Epithelial cell of prostate (primary cell): ENCODE data around the gene SLC39A11.

ENCODE experiments used
- DNase-seq: peaks from one replicate; pipeline ENCODE4 v3.0.0-alpha.2; 2011; ENCODE audit warnings: low read depth, low spot score
- H3K27ac ChIP-seq: fragments of 450-650 bp; 2 replicates; pipeline ENCODE4 v1.5.1; 2017; ENCODE audit warnings: mild to moderate bottlenecking

Gene SLC39A11

DNA sequence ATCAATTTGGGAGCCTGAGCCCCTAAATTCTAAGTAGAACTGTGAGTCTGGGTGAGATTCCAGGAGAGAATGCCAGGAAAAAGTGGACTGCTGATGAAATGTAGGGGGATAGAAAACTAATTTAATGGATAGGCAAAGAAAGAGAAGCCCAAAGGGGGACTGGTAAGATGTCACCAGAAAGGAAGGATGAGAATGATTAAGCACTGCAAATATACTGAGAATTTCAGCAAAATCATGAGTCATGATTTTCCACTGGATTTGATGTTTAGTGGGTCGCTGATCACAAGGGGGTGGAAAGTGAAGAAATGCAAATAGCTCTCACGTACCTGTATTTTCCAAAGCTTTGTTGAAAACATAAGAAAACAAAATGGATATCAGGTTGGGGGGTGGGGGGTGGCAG lies 201.8 kb downstream of the SLC39A11 start:
- no peak for DNase-seq
- no peak overlapping the region for H3K27ac ChIP-seq

DNA sequence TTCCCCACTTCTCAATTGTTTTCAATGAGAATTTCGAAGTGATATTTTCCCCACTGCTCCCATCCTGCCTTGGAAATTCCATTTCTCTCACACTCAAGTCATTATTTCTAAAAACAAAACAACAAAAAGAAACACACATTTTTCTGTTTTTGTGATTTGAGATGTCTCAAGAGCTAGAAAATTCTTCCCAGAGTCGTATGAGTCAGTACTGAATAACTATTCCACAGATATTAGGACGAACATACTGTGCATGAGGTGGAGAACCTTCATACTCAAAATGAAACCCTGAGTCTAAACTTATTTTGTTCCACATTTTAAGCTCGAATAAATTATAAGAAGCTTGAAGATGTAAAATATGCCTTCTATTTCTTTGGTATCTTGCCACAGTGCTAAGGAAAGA lies 204.6 kb downstream of the SLC39A11 start:
- DNase-seq = no peak
- no peak overlapping the region for H3K27ac ChIP-seq

DNA sequence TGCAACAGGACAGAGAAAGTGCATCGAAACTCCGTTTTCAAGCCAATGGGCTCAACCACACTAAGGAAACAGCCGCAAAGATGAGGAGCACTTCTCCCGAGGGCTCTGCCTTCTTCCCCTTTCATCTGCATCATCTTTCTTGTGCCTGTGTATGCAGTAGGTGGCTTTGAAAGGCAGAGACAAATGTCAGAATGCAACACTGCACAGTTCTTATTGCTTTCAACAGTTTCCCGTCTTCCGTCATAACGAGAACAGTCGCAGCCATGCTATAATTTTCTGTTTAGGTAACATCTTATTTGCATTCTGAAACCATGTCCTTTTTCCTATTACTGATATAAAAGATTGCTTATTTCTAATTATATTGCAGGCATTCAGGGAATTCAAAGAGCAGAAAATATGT lies 205.2 kb downstream of the SLC39A11 start:
- DNase-seq = no peak
- no peak overlapping the region for H3K27ac ChIP-seq

DNA sequence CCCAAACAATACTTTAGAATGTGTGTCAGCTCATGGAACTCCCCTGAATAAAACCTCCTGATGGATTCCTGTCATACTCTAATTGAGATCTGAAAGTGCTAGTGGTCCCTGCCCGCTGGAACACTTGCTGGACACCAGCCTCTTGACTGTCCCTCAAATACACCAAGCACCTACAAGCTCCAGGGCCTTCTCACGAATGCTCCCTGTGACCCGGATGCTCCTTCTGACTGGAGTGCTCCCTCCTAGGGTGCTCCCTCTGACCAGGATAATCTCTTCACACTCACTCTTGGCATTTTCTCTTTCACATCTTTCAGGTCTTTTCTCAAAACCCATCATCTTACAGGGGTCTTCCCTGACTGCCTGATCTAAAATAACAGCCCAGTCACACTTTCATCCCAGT lies 205.9 kb downstream of the SLC39A11 start:
- DNase-seq = no peak

DNA sequence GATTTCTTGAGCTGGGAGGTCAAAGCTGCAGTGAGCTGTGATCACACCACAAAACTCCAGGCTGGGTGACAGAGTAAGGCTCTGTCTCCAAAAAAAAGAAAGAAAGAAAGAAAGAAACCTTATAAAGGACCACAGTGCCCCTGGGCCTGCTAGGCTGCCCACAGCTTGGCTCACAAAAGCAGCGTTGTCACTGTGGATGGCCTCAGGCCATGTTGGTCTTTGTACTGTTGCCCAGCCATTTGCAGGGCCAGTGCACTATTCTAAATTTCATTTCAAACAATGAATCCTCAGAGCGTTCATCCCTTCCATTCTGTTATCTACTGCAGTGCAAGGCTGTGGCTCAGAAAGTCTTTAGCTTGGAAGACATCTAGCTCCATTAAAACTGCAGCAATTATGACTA lies 208.4 kb downstream of the SLC39A11 start:
- no peak overlapping the region for H3K27ac ChIP-seq
- DNase-seq = no peak

More for the DNA sequence above, 205.9 kb downstream of the SLC39A11 start:
- no peak overlapping the region for H3K27ac ChIP-seq

DNA sequence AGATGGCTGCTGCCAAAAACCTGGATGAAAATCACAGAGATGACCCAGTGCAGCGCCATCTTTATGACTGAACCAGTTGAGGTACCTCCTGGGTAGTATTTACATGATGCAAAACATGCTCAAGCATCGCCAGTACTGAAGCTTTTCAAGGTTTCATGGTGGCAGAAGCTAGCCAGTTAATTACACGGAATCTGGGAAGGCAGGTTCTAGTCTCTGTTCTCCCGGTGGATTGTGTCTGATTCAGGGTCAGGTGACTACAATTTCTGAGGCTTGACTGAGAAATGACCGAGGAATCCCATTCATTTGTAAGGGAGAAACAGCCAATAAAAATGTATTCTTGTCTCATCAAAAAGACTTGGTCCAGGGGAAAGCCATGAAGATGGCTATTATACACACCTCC lies 209.1 kb downstream of the SLC39A11 start:
- no peak for DNase-seq
- no peak overlapping the region for H3K27ac ChIP-seq

DNA sequence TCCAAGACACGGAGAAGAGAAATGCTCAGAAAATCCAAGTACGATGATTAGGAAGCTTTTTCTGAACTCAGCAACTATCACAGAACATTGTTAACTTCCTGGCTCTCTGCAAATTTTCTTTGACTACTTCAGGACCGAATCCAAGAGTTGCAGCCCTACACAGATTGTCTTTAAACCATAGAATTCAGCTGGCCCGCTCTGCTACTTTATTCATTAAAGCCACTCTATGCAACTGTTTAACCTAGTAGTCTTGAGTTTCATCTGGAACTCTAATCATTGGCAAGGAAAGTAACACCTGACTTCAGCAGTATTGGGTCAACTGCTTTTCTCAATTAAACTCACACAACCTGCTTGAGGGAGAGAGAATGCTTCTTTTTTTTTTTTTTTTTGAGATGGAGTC lies 210.1 kb downstream of the SLC39A11 start:
- no peak overlapping the region for H3K27ac ChIP-seq

DNA sequence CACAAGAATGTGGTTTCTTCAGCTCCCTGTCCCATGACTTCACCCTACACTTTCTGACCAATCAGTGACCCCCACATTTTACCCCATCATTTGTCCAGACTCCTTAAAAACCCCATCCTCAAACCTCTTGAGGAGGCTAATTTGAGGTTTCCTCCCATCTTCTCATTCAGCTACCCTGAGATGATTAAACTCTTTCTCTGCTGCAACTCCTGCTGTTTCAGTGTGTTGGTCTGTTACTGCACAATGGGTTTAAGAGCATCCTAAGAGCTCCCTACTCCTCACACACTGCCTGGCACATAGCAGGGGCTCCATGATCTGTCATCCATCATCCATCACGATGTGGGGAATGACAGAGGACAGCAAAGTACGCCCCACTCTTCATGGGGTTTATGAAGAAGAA lies 212.6 kb downstream of the SLC39A11 start:
- no peak for DNase-seq
- peak overlapping the region; percentile 68 for H3K27ac ChIP-seq

More for the DNA sequence above, 210.1 kb downstream of the SLC39A11 start:
- no peak for DNase-seq

DNA sequence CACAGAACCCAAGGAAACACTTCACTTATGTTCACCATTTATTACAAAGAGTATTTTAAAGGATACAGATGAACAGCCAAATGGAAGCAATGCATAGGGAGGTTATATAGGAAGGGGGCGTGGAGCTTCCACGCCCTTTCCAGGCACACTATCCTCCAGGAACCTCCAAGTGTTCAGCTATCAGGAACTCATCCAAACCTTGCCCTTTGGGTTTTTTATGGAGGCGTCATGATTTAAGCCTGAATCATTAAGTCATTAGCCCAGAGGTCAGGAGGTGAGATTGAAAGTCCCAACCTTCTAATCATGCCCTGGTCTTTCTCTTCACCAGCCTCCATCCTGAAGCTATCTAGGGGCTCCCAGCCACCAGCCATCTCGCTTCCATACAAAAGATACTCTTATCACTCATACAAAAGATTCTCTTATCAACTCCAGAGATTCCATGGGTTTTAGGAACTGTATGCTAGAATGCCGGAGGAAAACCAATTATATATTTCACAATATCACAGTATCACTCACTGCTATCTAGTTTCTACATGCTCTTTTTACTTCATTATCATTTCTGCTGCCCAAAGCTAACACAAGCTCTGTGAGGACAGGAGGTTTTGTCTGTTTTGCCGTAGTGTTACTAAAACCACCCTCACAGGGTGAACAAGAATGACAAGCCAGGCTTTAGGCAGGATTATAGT lies 213.4 kb downstream of the SLC39A11 start:
- DNase-seq = no peak
- H3K27ac ChIP-seq = peak overlapping the region; percentile 68

DNA sequence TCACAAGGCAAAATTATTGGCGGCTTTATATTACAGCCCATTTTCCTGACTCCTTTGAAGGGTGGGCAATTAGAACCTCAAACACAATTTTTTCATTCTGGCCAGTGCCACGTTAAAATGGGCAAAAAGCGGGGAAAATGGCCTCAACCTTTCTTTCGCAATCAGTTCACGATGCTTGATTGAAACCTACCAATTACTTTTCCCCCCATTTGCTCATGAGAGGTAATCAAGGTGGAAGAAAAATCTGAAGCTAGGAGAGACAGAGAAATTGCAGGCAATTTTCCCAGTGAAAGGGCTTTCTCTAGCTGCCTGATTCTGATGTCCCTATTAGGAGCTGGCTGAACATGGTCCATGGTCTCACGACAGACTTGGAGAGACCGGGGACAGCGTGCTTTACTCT lies 215.1 kb downstream of the SLC39A11 start:
- no peak overlapping the region for H3K27ac ChIP-seq

DNA sequence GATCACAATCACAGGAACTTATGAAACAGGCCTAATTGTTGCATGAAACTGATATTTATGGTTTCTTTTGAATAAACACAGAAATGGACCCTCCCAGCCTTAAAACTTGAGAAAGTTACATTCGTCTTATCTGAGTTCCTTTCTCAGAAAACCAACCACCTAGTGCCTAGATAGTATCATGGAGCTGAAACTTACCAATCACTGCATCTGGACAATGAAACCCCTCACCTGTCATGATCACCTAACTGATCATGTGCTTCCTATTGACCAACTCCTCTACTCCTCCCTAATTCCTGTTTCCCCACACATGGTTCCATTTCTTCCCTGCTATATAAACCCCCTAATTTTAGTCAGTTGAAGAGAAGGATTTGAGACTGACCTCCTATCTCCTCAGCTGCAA lies 216.1 kb downstream of the SLC39A11 start:
- H3K27ac ChIP-seq = no peak overlapping the region
- no peak for DNase-seq

More for the DNA sequence above, 215.1 kb downstream of the SLC39A11 start:
- DNase-seq = no peak

DNA sequence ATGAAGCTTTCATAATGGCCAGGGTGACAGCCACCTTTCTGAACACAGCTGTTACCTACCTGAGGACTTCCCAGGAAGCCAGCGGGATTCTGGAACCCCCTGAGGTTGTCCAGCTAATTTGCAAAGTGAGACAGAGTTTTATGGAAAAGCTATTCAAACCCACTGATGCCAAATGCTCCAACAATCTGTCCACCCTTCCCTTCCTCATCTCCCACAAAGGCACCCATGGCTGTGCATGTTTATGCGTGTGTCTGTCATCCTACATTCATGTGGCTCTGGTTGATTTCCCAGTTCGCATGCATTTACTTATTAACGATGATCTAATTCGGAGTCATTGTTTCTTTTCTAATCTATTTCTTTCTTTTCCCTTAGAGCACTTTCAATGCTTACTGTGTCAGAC lies 217.1 kb downstream of the SLC39A11 start:
- no peak for DNase-seq

DNA sequence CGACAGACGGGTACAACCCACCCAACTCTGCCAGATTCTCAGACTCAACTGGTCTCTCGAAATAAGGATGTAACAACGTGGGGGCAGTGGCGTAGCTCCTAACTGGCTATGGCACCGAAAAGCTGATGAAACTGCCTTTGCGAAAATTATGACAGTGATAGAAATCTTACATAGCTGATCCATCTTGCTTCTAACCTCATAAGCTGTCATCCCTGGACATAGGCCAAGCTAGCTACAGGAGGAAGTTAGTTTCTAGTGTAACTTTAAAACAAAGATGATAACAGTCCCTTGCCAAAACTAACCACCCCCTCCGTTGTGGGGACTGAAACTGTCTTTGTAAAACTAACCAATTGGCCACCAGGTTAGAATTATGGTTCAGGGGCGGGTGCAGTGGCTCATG lies 220.1 kb downstream of the SLC39A11 start:
- no peak for DNase-seq
- no peak overlapping the region for H3K27ac ChIP-seq

More for the DNA sequence above, 217.1 kb downstream of the SLC39A11 start:
- H3K27ac ChIP-seq = no peak overlapping the region

DNA sequence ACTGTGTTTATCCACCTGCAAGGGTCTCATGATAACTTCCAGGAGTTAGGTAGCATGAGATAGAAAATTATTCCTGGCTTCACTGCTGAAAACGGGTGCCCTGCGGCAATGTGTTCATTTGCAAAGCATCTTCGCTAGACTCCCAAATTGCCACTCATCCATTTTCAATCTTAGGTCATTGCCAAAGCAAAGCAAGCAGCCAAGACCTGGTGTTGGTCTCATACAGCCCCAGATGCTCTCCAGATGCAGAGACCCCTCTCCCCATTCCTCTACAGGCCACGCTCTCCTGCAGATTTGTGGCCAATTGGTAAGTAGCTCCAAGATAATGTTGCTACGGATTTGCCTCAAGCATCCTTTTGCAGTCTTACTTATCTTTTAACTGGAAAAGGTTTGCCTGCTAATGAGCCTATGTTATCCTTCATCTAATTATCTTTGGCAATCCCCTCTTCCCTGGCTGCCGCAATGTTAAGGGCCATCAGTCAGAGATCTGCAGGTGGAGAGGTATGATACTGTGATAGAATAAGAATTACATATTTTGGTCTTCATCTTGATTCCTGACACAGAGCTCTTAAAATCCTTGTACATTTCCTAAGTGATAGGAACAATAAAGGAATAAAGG lies 222.0 kb downstream of the SLC39A11 start:
- no peak overlapping the region for H3K27ac ChIP-seq
- no peak for DNase-seq

DNA sequence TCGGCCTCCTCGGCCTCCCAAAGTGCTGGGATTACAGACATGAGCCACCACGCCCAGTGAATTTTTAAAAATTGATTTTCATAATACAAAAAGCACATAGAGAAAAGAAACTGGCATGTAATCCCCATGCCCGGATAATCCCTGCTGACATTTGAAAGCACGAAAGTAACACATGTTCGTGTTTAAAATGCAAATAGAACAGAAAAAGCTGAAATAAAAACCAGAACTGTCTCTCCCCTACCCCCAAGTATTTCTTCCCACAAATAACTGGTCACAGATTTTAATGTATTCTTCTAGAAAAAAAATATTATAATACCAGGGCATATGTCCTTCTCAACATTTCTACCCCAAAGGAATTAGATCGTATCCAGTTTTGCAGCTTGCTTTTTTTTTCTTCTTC lies 222.9 kb downstream of the SLC39A11 start:
- DNase-seq = no peak
- H3K27ac ChIP-seq = no peak overlapping the region

DNA sequence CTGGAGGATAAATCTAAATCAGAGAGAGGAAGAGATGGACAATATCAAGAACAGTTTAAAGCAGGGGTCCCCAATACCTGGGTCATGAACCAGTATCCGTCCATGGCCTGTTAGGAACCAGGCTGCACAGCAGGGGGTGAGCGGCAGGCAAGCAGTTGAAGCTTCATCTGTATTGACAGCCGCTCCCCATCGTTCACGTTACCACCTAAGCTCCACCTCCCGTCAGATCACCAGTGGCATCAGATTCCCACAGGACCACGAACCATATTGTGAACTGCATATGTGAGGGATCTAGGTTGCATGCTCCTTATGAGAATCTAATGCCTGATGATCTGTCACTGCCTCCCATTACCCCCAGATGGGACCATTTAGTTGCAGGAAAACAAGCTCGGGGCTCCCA lies 226.5 kb downstream of the SLC39A11 start:
- no peak overlapping the region for H3K27ac ChIP-seq
- DNase-seq = no peak

DNA sequence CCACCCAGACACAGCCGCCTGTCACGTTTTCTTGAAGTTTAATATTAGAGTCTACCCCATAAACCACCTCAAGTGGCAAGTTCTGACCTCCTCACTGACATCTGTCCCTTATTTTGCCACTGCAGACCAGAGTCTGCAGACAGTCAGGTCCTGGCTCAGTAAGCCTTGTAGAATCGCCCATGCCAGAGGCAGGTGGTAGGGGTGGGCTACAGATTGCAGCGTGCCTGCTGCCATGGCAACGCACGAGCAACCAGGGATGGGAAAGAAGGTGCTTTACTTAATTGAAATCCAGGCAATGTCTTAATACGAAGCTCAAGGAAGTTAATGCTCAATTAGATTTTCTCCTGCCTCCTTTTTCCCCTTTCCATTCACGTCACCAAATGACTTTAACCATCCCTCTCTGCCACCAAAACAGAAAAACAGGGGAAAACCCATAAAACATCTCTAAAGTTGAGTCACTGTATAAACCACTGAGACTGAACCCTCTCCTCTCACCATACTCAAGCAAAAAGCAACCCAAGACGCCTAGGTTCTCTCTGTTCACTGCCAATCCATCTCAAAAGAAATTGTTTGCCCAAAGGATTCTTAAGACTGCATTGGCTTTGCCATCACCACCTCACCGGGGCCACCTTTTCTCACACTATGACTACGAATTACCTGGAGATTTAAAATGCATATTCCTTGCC lies 228.8 kb downstream of the SLC39A11 start:
- no peak for DNase-seq
- H3K27ac ChIP-seq = no peak overlapping the region

DNA sequence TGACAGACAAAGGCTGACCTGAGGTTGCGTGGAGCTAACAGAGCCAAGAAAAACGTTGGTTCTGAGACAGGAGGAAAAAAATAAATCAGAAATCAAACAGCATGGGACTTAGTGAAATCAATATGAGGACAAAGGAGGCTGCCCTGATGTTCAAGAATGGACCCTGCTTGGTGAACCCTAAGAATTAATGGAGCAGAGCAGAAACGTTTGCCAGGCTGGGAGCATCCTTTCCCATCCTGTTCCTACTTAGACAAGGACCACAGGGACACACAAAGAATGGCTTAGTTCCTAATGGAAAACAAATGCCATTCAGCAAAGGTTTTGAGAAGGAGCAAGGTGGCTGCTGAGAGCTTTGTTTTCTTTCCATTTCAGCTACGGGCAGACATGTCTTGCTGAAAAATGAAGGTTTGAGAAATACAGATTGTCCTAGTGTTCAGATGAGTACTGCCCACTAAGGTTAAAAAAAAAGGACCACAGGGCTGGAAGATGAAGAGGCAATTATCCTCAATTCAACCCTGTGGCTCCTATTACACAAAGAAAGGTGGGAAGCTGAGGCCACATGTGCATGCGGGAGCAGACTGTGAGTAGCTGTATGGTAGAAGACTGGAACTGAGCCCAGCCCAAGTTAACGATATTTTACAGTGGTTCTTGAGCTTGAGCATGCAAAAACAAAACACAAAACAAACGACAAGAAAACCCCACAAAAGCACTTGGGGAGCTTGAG lies 230.1 kb downstream of the SLC39A11 start:
- no peak for DNase-seq

DNA sequence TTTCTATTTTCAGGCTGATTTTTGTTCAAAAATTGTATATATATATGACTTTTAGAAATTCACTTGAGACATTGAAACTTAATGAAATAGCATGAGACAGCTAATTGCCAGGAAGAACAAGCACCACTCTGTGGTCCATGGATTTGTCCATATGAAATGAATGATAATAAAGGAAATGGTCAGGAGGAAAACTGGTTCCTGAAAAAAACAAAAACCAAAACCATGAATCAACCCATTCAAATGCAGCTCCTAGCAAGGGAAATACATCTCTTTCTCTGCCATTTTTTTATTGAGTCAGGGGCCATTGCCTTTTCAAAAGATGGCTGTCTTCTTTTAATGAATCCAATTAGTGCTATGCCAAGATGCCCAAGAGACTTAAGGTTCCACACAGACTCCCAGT lies 230.7 kb downstream of the SLC39A11 start:
- no peak overlapping the region for H3K27ac ChIP-seq
- no peak for DNase-seq

More for the DNA sequence above, 230.1 kb downstream of the SLC39A11 start:
- H3K27ac ChIP-seq = no peak overlapping the region

DNA sequence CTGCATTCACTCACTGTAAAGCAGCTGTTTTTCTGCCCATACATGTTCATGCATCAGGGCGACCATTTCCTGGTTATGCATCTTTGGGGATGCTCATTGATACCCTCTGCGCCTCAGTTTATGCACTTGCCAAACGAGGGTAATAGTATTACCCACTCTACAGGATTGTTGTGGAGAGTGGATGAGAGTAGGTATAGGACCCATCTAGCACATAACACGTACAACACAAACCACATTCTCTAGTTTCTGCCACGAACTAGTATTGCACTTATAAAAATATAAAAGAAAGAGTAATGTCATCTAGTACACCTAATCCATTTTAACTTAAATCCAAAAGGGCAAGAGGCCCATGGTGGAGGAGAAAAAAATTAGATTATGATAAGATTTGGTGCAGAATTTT lies 231.7 kb downstream of the SLC39A11 start:
- H3K27ac ChIP-seq = no peak overlapping the region
- DNase-seq = no peak
